ENCODE measurements around the gene CPXM2. TPM values are rescaled to one million over a fixed set of nuclear protein-coding genes. Genes with fewer than 3 reads are reported as not detected.

Gene CPXM2
- total RNA-seq, 1 experiment from 2014 or later = not detected

GRCh38 chr10:123847686-123848432 lies 43.7 kb downstream of the CPXM2 start:
- POLR2A ChIA-PET = no interaction called here
- no TSS peak for BruUV-seq (replicated peaks)

DNA sequence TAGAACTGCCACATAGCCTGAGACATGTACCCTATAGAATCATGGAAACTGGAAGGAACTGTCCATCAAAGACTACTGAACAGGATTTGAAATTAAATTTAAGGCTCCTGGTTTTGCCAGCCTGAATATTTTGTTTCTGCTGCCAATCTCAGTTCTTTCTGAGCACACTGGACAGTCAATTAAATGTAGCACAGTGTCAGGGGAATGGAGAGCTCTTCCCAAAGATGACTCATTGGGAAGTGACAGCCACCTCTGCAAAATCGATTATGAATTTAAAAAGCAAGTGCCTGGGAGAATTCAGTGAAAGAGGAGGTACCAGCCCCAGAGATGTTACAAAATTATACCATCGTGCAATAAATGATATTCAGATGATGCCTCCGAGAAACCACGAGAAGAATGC lies 47.8 kb downstream of the CPXM2 start:
- ATAC-seq (no peak), DNase-seq (ENCODE audit: low read depth, low spot score) (no peak)
- Histone ChIP-seq H3K9me3 (ENCODE audit: control insufficient read depth, insufficient read depth, low read depth, low read length) (no peaks in the 10 kb centered on the region), H3K36me3 (ENCODE audit: control insufficient read depth, insufficient read depth, low read length) (no peaks in the 10 kb centered on the region), H3K27me3 (ENCODE audit: control insufficient read depth, insufficient read depth, low read length) (peaks cover 16% of the 10 kb centered on the region), H3K27ac (ENCODE audit: low read length) (no peak overlapping the region), H3K4me3 (ENCODE audit: low read depth in 2 of 2, low read length in 2 of 2) (no peak overlapping the region), H3K4me1 (ENCODE audit: control insufficient read depth, insufficient read depth, low read length) (no peaks in the 10 kb centered on the region)
- in situ Hi-C loops (cut with HindIII; ENCODE audit: low pct_unique_long_range_greater_than_20kb, low sequenced_read_pairs) = no loop called here
- ChIA-PET CTCF (no interaction called here), POLR2A (no interaction called here)
- no peak for TF ChIP-seq CTCF (IDR thresholded peaks at IDR 0.05)
- TF ChIP-seq TCF7L2 (IDR thresholded peaks at IDR 0.05; ENCODE audit: low read depth, low read length) = no peak
- TF ChIP-seq, protein P1, sequence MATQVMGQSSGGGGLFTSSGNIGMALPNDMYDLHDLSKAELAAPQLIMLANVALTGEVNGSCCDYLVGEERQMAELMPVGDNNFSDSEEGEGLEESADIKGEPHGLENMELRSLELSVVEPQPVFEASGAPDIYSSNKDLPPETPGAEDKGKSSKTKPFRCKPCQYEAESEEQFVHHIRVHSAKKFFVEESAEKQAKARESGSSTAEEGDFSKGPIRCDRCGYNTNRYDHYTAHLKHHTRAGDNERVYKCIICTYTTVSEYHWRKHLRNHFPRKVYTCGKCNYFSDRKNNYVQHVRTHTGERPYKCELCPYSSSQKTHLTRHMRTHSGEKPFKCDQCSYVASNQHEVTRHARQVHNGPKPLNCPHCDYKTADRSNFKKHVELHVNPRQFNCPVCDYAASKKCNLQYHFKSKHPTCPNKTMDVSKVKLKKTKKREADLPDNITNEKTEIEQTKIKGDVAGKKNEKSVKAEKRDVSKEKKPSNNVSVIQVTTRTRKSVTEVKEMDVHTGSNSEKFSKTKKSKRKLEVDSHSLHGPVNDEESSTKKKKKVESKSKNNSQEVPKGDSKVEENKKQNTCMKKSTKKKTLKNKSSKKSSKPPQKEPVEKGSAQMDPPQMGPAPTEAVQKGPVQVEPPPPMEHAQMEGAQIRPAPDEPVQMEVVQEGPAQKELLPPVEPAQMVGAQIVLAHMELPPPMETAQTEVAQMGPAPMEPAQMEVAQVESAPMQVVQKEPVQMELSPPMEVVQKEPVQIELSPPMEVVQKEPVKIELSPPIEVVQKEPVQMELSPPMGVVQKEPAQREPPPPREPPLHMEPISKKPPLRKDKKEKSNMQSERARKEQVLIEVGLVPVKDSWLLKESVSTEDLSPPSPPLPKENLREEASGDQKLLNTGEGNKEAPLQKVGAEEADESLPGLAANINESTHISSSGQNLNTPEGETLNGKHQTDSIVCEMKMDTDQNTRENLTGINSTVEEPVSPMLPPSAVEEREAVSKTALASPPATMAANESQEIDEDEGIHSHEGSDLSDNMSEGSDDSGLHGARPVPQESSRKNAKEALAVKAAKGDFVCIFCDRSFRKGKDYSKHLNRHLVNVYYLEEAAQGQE (IDR thresholded peaks at IDR 0.05; ENCODE audit: insufficient read depth in 1 of 2, low read depth in 2 of 2, low read length in 1 of 2) = no peak
- no peak for TF ChIP-seq POLR2AphosphoS5 (IDR thresholded peaks at IDR 0.05; ENCODE audit: low read depth, low read length)
- TF ChIP-seq SIN3A (IDR thresholded peaks at IDR 0.05; ENCODE audit: borderline replicate concordance, insufficient read depth, low read depth, low read length) = no peak
- no TSS peak for BruUV-seq (replicated peaks)
- intact Hi-C loops (cut with micrococcal nuclease; ENCODE audit: unreplicated experiment) = no loop called here

More at GRCh38 chr10:123847686-123848432, 43.7 kb downstream of the CPXM2 start:
- in situ Hi-C loops (cut with HindIII; ENCODE audit: low pct_unique_long_range_greater_than_20kb, low sequenced_read_pairs) = no loop called here
- H3K27ac ChIP-seq (ENCODE audit: low read length) = no peak overlapping the region
- no peak for TF ChIP-seq SIN3A (IDR thresholded peaks at IDR 0.05; ENCODE audit: borderline replicate concordance, insufficient read depth, low read depth, low read length)
- peak; percentile 75 for TF ChIP-seq TCF7L2 (IDR thresholded peaks at IDR 0.05; ENCODE audit: low read depth, low read length)
- no peak for TF ChIP-seq CTCF (IDR thresholded peaks at IDR 0.05)
- TF ChIP-seq, protein P1 (IDR thresholded peaks at IDR 0.05; ENCODE audit: insufficient read depth in 1 of 2, low read depth in 2 of 2, low read length in 1 of 2) = no peak
- no peak for TF ChIP-seq POLR2AphosphoS5 (IDR thresholded peaks at IDR 0.05; ENCODE audit: low read depth, low read length)
- DNase-seq (ENCODE audit: low read depth, low spot score) (no peak), ATAC-seq (peak; percentile 69)
- peaks cover 2% of the 10 kb centered on the region; the same call in 1 of the 2 replicates for H3K27me3 ChIP-seq (ENCODE audit: control insufficient read depth, insufficient read depth, low read length)
- CTCF ChIA-PET = no interaction called here
- H3K36me3 ChIP-seq (ENCODE audit: control insufficient read depth, insufficient read depth, low read length) = no peaks in the 10 kb centered on the region
- intact Hi-C loops (cut with micrococcal nuclease; ENCODE audit: unreplicated experiment) = no loop called here
- no peaks in the 10 kb centered on the region for H3K9me3 ChIP-seq (ENCODE audit: control insufficient read depth, insufficient read depth, low read depth, low read length)
- no peaks in the 10 kb centered on the region for H3K4me1 ChIP-seq (ENCODE audit: control insufficient read depth, insufficient read depth, low read length)
- no peak overlapping the region for H3K4me3 ChIP-seq (ENCODE audit: low read depth in 2 of 2, low read length in 2 of 2)

Data from Panc1 (cell line).